ENCODE data around the gene DST. TPM values are rescaled to one million over a fixed set of nuclear protein-coding genes. Genes with fewer than 3 reads are reported as not detected.

DST gene
- total RNA-seq, 1 experiment from 2014 or later, result 144 TPM

DNA sequence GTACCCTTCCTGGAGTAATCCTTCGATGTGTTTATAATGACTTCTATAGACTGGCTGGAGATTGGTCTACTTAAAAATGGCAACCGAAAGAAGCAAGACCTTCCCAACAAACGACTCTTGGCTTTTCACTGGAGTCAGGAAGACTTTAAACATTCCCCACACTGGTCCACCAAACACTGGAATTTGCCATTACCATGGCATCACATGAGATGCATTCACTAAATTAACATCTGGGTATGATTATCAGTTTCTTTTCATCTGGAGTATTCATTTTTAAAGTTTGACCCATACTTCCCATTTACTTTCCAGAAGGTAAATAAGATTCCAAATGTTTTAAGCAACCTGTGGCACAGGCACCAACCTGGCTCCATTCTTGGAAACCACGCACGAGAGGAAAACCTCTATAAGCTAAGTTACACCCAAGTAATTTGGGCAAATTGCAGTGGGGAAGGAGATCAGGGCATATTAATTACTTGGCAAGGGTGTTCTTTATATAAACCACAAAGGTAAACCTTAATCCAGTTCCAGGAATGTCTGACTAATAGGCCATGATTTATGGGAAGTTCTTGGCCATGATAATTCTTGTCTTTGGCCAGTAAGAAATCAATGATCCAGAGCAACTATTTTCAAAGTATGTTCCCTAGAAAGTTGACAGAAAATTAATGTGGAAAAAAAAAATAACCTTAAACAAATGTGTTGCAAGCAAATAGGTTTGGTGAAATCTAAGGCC is 205.4 kb downstream of the DST start (continued):
- no peak for TF ChIP-seq SP1 (IDR thresholded peaks at IDR 0.05; ENCODE audit: low read depth)
- no peak for TF ChIP-seq ZFX (IDR thresholded peaks at IDR 0.05)
- no peak for TF ChIP-seq POLR2A (IDR thresholded peaks at IDR 0.05; ENCODE audit: borderline replicate concordance, extremely low read depth, insufficient read depth, insufficient read length)
- TF ChIP-seq CBX3 (IDR thresholded peaks at IDR 0.05; ENCODE audit: low read depth), result no peak

DNA sequence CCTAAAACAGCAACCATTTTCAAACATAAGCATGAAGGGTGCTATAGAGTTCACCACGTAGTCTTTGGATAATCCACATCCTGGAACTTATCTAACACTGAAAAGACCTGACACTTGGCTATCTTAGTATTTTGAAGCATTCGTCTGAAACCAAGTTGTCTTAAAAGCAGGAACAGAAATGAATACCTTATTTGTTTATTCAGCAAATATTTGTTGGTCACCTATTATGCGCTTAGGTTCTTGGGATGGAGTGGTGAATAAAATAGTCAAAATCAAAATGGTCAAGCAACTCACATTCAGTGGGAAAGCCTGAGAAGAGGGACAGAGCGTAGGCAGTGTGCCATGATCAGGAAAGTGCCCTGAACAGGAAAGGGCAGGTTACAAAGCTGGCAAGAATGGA is 206.9 kb downstream of the DST start:
- POLR2A ChIA-PET, result no interaction called here
- Histone ChIP-seq H3K36me3 (ENCODE audit: control insufficient read depth in 1 of 2, insufficient read depth in 2 of 2, low read length in 2 of 2) (no peaks in the 10 kb centered on the region), H4K20me1 (ENCODE audit: insufficient read depth) (no peaks in the 10 kb centered on the region), H3K4me2 (ENCODE audit: low read length) (no peak overlapping the region), H3K79me2 (ENCODE audit: insufficient read depth, low read length) (no peaks in the 10 kb centered on the region), H3K9me2 (ENCODE audit: insufficient read depth) (no peaks in the 10 kb centered on the region), H3K4me3 (replicated peaks in 1 of 2; ENCODE audit: low read depth in 1 of 2, low read length in 2 of 2) (no peak overlapping the region), H3K4me1 (ENCODE audit: control insufficient read depth in 1 of 2, insufficient read depth in 2 of 2, low read length in 2 of 2) (no peaks in the 10 kb centered on the region), H2AFZ (ENCODE audit: low read depth, low read length, poor library complexity, severe bottlenecking) (no peak overlapping the region), H3K27me3 (ENCODE audit: insufficient read depth, low read length) (no peaks in the 10 kb centered on the region), H3K9ac (ENCODE audit: low read length) (no peak overlapping the region), H3K9me3 (ENCODE audit: control insufficient read depth in 1 of 2, insufficient read depth in 1 of 2, low read depth in 1 of 2, low read length in 2 of 2) (peaks cover 0 to 5% of the 10 kb centered on the region in 2 experiments; a peak in 1 of 4 replicates), H3K27ac (ENCODE audit: low read depth, low read length) (no peak overlapping the region)
- ATAC-seq, result no peak
- intact Hi-C loops (cut with micrococcal nuclease), result no loop called here
- no TSS peak for BruUV-seq (replicated peaks)
- CTCF ChIA-PET, result no interaction called here
- DNase-seq (ENCODE audit: low read depth, low spot score), result no peak
- RAD21 ChIA-PET (ENCODE audit: low non-redundant PET in 1 of 2, low total read pairs in 2 of 2, uncharacterized antibody in 2 of 2, unreplicated experiment in 2 of 2), result no interaction called here
- no peak for TF ChIP-seq CBX3 (IDR thresholded peaks at IDR 0.05; ENCODE audit: low read depth)
- no peak for TF ChIP-seq POLR2AphosphoS5 (IDR thresholded peaks at IDR 0.05; ENCODE audit: low read depth, low read length)
- no peak for TF ChIP-seq ZNF274 (IDR thresholded peaks at IDR 0.05; ENCODE audit: low read depth, low read length)
- TF ChIP-seq JUND (IDR thresholded peaks at IDR 0.05), result no peak
- no peak for TF ChIP-seq RAD21 (IDR thresholded peaks at IDR 0.05; ENCODE audit: low read depth)
- no peak for TF ChIP-seq ELF1 (IDR thresholded peaks at IDR 0.05; ENCODE audit: borderline replicate concordance, low read depth)
- TF ChIP-seq FOSL1 (IDR thresholded peaks at IDR 0.05; ENCODE audit: low read depth), result no peak
- no peak for TF ChIP-seq TCF7L2 (IDR thresholded peaks at IDR 0.05; ENCODE audit: borderline replicate concordance, extremely low read depth, insufficient read depth, insufficient read length)
- TF ChIP-seq, protein P1, sequence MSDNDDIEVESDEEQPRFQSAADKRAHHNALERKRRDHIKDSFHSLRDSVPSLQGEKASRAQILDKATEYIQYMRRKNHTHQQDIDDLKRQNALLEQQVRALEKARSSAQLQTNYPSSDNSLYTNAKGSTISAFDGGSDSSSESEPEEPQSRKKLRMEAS (IDR thresholded peaks at IDR 0.05), result no peak
- TF ChIP-seq SP1 (IDR thresholded peaks at IDR 0.05; ENCODE audit: low read depth), result no peak
- TF ChIP-seq, protein P2, sequence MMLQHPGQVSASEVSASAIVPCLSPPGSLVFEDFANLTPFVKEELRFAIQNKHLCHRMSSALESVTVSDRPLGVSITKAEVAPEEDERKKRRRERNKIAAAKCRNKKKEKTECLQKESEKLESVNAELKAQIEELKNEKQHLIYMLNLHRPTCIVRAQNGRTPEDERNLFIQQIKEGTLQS (IDR thresholded peaks at IDR 0.05), result no peak
- TF ChIP-seq POLR2A (IDR thresholded peaks at IDR 0.05; ENCODE audit: borderline replicate concordance, extremely low read depth, insufficient read depth, insufficient read length), result no peak
